ENCODE results near the gene ABCB11. TPM values are rescaled to one million over a fixed set of nuclear protein-coding genes. Genes with fewer than 3 reads are reported as not detected.
"Not testable (repeated sequence)": the region's sequence is repeated elsewhere in the genome, so short reads cannot be mapped to it uniquely, and the experiment has no call there.

The ABCB11 gene
- total RNA-seq, 1 experiment from 2014 or later = not detected

GRCh38 chr2:169064199-169064598 is 33.1 kb upstream of the ABCB11 start:
- not testable (repeated sequence) for H3K36me3 ChIP-seq; H3K4me3 ChIP-seq; H3K9me3 ChIP-seq (replicated peaks); H3K27ac ChIP-seq; H3K4me1 ChIP-seq (replicated peaks); DNase-seq (ENCODE audit: low read depth in 1 of 2, low spot score in 2 of 2); H3K27me3 ChIP-seq (replicated peaks)

- not testable (repeated sequence) for DNase-seq (ENCODE audit: low read depth in 1 of 2, low spot score in 2 of 2); H3K9me3 ChIP-seq (replicated peaks); H3K36me3 ChIP-seq; H3K4me1 ChIP-seq (replicated peaks); H3K27me3 ChIP-seq (replicated peaks); H3K4me3 ChIP-seq; H3K27ac ChIP-seq
Observed at GRCh38 chr2:169054575-169054974, 23.5 kb upstream of the ABCB11 start.

GRCh38 chr2:169050476-169051240 is 19.5 kb upstream of the ABCB11 start:
- no peak for DNase-seq (ENCODE audit: low read depth in 1 of 2, low spot score in 2 of 2)

GRCh38 chr2:169049142-169049541 is 18.0 kb upstream of the ABCB11 start:
- Histone ChIP-seq H3K27me3 (replicated peaks) (no peaks in the 10 kb centered on the region), H3K4me1 (replicated peaks) (0 out of 2 replicates have a peak, but pooled peaks cover 3% of the 10 kb centered on the region), H3K27ac (no peak overlapping the region), H3K4me3 (no peak overlapping the region), H3K36me3 (no peaks in the 10 kb centered on the region), H3K9me3 (replicated peaks) (no peaks in the 10 kb centered on the region)
- DNase-seq (ENCODE audit: low read depth in 1 of 2, low spot score in 2 of 2) = no peak

More at GRCh38 chr2:169050476-169051240, 19.5 kb upstream of the ABCB11 start:
- Histone ChIP-seq H3K9me3 (replicated peaks) (peaks cover 7% of the 10 kb centered on the region), H3K27ac (no peak overlapping the region), H3K36me3 (no peaks in the 10 kb centered on the region), H3K4me3 (no peak overlapping the region), H3K27me3 (replicated peaks) (no peaks in the 10 kb centered on the region), H3K4me1 (replicated peaks) (0 out of 2 replicates have a peak, but pooled peaks cover 3% of the 10 kb centered on the region)

GRCh38 chr2:169047256-169048250 is 16.4 kb upstream of the ABCB11 start:
- DNase-seq (ENCODE audit: low read depth in 1 of 2, low spot score in 2 of 2) = no peak
- no peak overlapping the region for H3K27ac ChIP-seq
- no peak overlapping the region for H3K4me3 ChIP-seq
- H3K4me1 ChIP-seq (replicated peaks) = 0 out of 2 replicates have a peak, but pooled peaks cover 3% of the 10 kb centered on the region
- no peaks in the 10 kb centered on the region for H3K27me3 ChIP-seq (replicated peaks)
- H3K9me3 ChIP-seq (replicated peaks) = peaks cover under 1% of the 10 kb centered on the region
- no peaks in the 10 kb centered on the region for H3K36me3 ChIP-seq

- no peak for DNase-seq (ENCODE audit: low read depth in 1 of 2, low spot score in 2 of 2)
- Histone ChIP-seq H3K4me1 (replicated peaks) (0 out of 2 replicates have a peak, but pooled peaks cover 3% of the 10 kb centered on the region), H3K36me3 (no peaks in the 10 kb centered on the region), H3K27me3 (replicated peaks) (no peaks in the 10 kb centered on the region), H3K27ac (no peak overlapping the region), H3K4me3 (no peak overlapping the region), H3K9me3 (replicated peaks) (peaks cover 6% of the 10 kb centered on the region)
Observed at GRCh38 chr2:169046440-169047151, 15.5 kb upstream of the ABCB11 start.

GRCh38 chr2:169042856-169043255 is 11.7 kb upstream of the ABCB11 start:
- H3K27me3 ChIP-seq (replicated peaks) = no peaks in the 10 kb centered on the region
- H3K4me3 ChIP-seq = no peak overlapping the region
- peaks cover 7% of the 10 kb centered on the region for H3K4me1 ChIP-seq (replicated peaks)
- H3K27ac ChIP-seq = no peak overlapping the region
- no peaks in the 10 kb centered on the region for H3K36me3 ChIP-seq
- no peak for DNase-seq (ENCODE audit: low read depth in 1 of 2, low spot score in 2 of 2)
- peaks cover 6% of the 10 kb centered on the region for H3K9me3 ChIP-seq (replicated peaks)

GRCh38 chr2:169041594-169041993 is 10.5 kb upstream of the ABCB11 start:
- DNase-seq (ENCODE audit: low read depth in 1 of 2, low spot score in 2 of 2) = no peak
- H3K9me3 ChIP-seq (replicated peaks) = peaks cover 6% of the 10 kb centered on the region
- H3K4me1 ChIP-seq (replicated peaks) = peaks cover 8% of the 10 kb centered on the region
- no peaks in the 10 kb centered on the region for H3K36me3 ChIP-seq
- H3K27me3 ChIP-seq (replicated peaks) = no peaks in the 10 kb centered on the region
- H3K4me3 ChIP-seq = no peak overlapping the region
- no peak overlapping the region for H3K27ac ChIP-seq

GRCh38 chr2:169039702-169040101 is 8.6 kb upstream of the ABCB11 start:
- H3K4me1 ChIP-seq (replicated peaks) = peaks cover 14% of the 10 kb centered on the region
- H3K27me3 ChIP-seq (replicated peaks) = no peaks in the 10 kb centered on the region
- H3K4me3 ChIP-seq = no peak overlapping the region
- no peaks in the 10 kb centered on the region for H3K36me3 ChIP-seq
- H3K9me3 ChIP-seq (replicated peaks) = peaks cover 6% of the 10 kb centered on the region
- no peak for DNase-seq (ENCODE audit: low read depth in 1 of 2, low spot score in 2 of 2)
- no peak overlapping the region for H3K27ac ChIP-seq

- DNase-seq (ENCODE audit: low read depth in 1 of 2, low spot score in 2 of 2) = peak in 1 of 2 experiments; percentile 50
Observed at GRCh38 chr2:169038338-169038757, 7.2 kb upstream of the ABCB11 start.

GRCh38 chr2:169036736-169037440 is 5.8 kb upstream of the ABCB11 start:
- no peak overlapping the region for H3K4me3 ChIP-seq
- H3K27ac ChIP-seq = no peak overlapping the region
- H3K9me3 ChIP-seq (replicated peaks) = no peaks in the 10 kb centered on the region
- H3K4me1 ChIP-seq (replicated peaks) = peaks cover 29% of the 10 kb centered on the region
- no peaks in the 10 kb centered on the region for H3K27me3 ChIP-seq (replicated peaks)
- no peaks in the 10 kb centered on the region for H3K36me3 ChIP-seq
- no peak for DNase-seq (ENCODE audit: low read depth in 1 of 2, low spot score in 2 of 2)

More at GRCh38 chr2:169038338-169038757, 7.2 kb upstream of the ABCB11 start:
- H3K27me3 ChIP-seq (replicated peaks) = no peaks in the 10 kb centered on the region
- H3K9me3 ChIP-seq (replicated peaks) = peaks cover 6% of the 10 kb centered on the region
- no peak overlapping the region for H3K4me3 ChIP-seq
- no peak overlapping the region for H3K27ac ChIP-seq
- no peaks in the 10 kb centered on the region for H3K36me3 ChIP-seq
- peaks cover 27% of the 10 kb centered on the region for H3K4me1 ChIP-seq (replicated peaks)

GRCh38 chr2:169035887-169036286 is 4.8 kb upstream of the ABCB11 start:
- no peaks in the 10 kb centered on the region for H3K9me3 ChIP-seq (replicated peaks)
- no peak overlapping the region for H3K4me3 ChIP-seq
- no peak for DNase-seq (ENCODE audit: low read depth in 1 of 2, low spot score in 2 of 2)
- H3K36me3 ChIP-seq = no peaks in the 10 kb centered on the region
- H3K27ac ChIP-seq = no peak overlapping the region
- H3K4me1 ChIP-seq (replicated peaks) = peaks cover 29% of the 10 kb centered on the region
- H3K27me3 ChIP-seq (replicated peaks) = no peaks in the 10 kb centered on the region

Measured in SJSA1 (cell line).